K562 (cell line): Measurements from ENCODE around the gene ANKFN1. TPM values are rescaled to one million over a fixed set of nuclear protein-coding genes. Genes with fewer than 3 reads are reported as not detected.

Experiments
- ATAC-seq: fragments of 200-7000 bp; cut with Tn5 transposase; 3 replicates; pipeline ENCODE4 v1.9.1; 2020; ENCODE audit warnings: moderate library complexity
- BruUV-seq: library from RNA; stranded (reverse); fragments of 400-500 nt; replicated peaks from 2 replicates; lab custom pipeline; 2021; lab: Mats Ljungman, UMichigan
- CTCF ChIA-PET: fragments of 300-600 bp; formaldehyde crosslinking; extraction: SDS; loops from one replicate; lab custom pipeline; 2021; ENCODE audit warnings: low intra/inter-chr PET ratio; lab: Yijun Ruan, JAX
- POLR2A ChIA-PET: fragments of 300-600, 350-650 bp; sonication (Branson Sonifier 250); formaldehyde crosslinking; extraction: SDS; loops from one replicate; lab custom pipeline; 2021; ENCODE audit warnings: antibody characterized with exemption, inconsistent platforms; lab: Yijun Ruan, JAX
- DNase-seq, 4 experiments: peaks; one replicate each; pipeline versions ENCODE4 v3.0.0 to v3.0.0-alpha.2; 2011 to 2018; ENCODE audit warnings: low spot score in 3 of 4, mixed read lengths in 3 of 4; ENCODE audit errors: extremely low read depth in 1 of 4
- FAIRE-seq: peaks from 2 replicates; lab custom pipeline; 2011; peaks lifted over from hg19 to GRCh38; lab: Jason Lieb, UNC
- H2AFZ ChIP-seq: 2 replicates; pipeline ENCODE4 v1.6.0; 2011; ENCODE audit warnings: low read depth, low read length, control low read depth, inconsistent platforms
- H3K27ac ChIP-seq: fragments of 200-600 bp; 3 replicates; pipeline ENCODE4 v1.8.0; 2011; ENCODE audit warnings: low read depth, mild to moderate bottlenecking, control low read depth, inconsistent platforms, low read length, moderate library complexity, mixed read lengths; ENCODE audit errors: extremely low read depth
- H3K27me3 ChIP-seq, 2 experiments: fragments of 300-600 bp in 1 of 2; 2 replicates in 1 of 2; 3 replicates in 1 of 2; pipeline versions ENCODE4 v1.6.0 to v1.8.0; 2011; ENCODE audit warnings: inconsistent platforms in 2 of 2, low read length in 2 of 2, mild to moderate bottlenecking in 1 of 2, mixed read lengths in 1 of 2, moderate library complexity in 1 of 2; ENCODE audit not compliant: control insufficient read depth in 2 of 2, insufficient read depth in 2 of 2
- H3K36me3 ChIP-seq: fragments of 300-600 bp; 3 replicates; pipeline ENCODE4 v1.8.0; 2011; ENCODE audit warnings: mild to moderate bottlenecking, low read length, inconsistent platforms; ENCODE audit not compliant: control insufficient read depth, insufficient read depth
- H3K4me1 ChIP-seq, 2 experiments: fragments of 200-600 bp in 1 of 2; replicated peaks in 1 of 2; 2 replicates in 1 of 2; 3 replicates in 1 of 2; pipeline versions ENCODE4 v1.5.1 to v1.8.0; 2011; ENCODE audit warnings: inconsistent platforms in 2 of 2, low read length in 2 of 2, mild to moderate bottlenecking in 1 of 2, mixed read lengths in 1 of 2, moderate library complexity in 1 of 2; ENCODE audit not compliant: control insufficient read depth in 2 of 2, insufficient read depth in 2 of 2
- H3K4me2 ChIP-seq: 2 replicates; pipeline ENCODE4 v1.6.1; 2011; ENCODE audit warnings: low read length, control low read depth, inconsistent platforms, mixed read lengths; ENCODE audit not compliant: insufficient read depth
- H3K4me3 ChIP-seq: fragments of 200-600 bp; sonication (generic), shearing (Covaris generic); 2 replicates; pipeline ENCODE4 v1.5.1; 2016; ENCODE audit warnings: control low read depth, inconsistent platforms
- H3K79me2 ChIP-seq: fragments of 200-600 bp; 3 replicates; pipeline ENCODE4 v1.8.0; 2011; ENCODE audit warnings: low read length, inconsistent platforms; ENCODE audit not compliant: control insufficient read depth, insufficient read depth
- H3K9ac ChIP-seq, 2 experiments: 2 replicates each; pipeline versions ENCODE4 v1.6.0 to v1.6.1; 2011; ENCODE audit warnings: low read depth in 2 of 2, low read length in 2 of 2, control low read depth in 1 of 2, inconsistent platforms in 1 of 2, mild to moderate bottlenecking in 1 of 2, mixed read lengths in 1 of 2; ENCODE audit not compliant: insufficient read depth in 1 of 2
- H3K9me1 ChIP-seq: one replicate; pipeline ENCODE4 v1.6.0; 2011; ENCODE audit warnings: inconsistent platforms, mild to moderate bottlenecking, low read length, moderate library complexity; ENCODE audit not compliant: control insufficient read depth, insufficient read depth
- H3K9me3 ChIP-seq: replicated peaks from 2 replicates; pipeline ENCODE4 v1.5.1; 2011; ENCODE audit warnings: low read depth, low read length, inconsistent platforms; ENCODE audit not compliant: control insufficient read depth, insufficient read depth
- H4K20me1 ChIP-seq: replicated peaks from 2 replicates; pipeline ENCODE4 v1.6.1; 2011; ENCODE audit warnings: low read length, inconsistent platforms, mixed read lengths; ENCODE audit not compliant: control insufficient read depth, insufficient read depth
- CBFA2T3 ChIP-seq: fragments of 450-650 bp; IDR thresholded peaks from 2 replicates; pipeline ENCODE4 v1.6.1; 2017
- DMBX1 ChIP-seq: fragments of 250-450 bp; sonication (Bioruptor Pico); IDR thresholded peaks from 2 replicates; pipeline ENCODE4 v1.8.0; 2022; ENCODE audit warnings: inconsistent platforms, mild to moderate bottlenecking, moderate library complexity, borderline replicate concordance
- E2F3 ChIP-seq: fragments of 250-450 bp; sonication (Bioruptor Pico); IDR thresholded peaks from 2 replicates; pipeline ENCODE4 v1.4.0; 2020; ENCODE audit warnings: mild to moderate bottlenecking
- FOXP4 ChIP-seq: sonication (generic); formaldehyde crosslinking; IDR thresholded peaks from 2 replicates; pipeline ENCODE4 v1.8.0; 2022; ENCODE audit warnings: mild to moderate bottlenecking, missing genetic modification reagents, borderline replicate concordance
- HNRNPLL ChIP-seq: fragments of 200-400 bp; formaldehyde crosslinking; IDR thresholded peaks from 2 replicates; pipeline ENCODE4 v1.6.1; 2017; ENCODE audit warnings: low read length, low read depth, mild to moderate bottlenecking; ENCODE audit not compliant: poor library complexity, severe bottlenecking
- MEIS2 ChIP-seq: fragments of 450-650 bp; IDR thresholded peaks from 2 replicates; pipeline ENCODE4 v1.6.1; 2014; ENCODE audit warnings: mild to moderate bottlenecking; ENCODE audit not compliant: partially characterized antibody
- NFIX ChIP-seq: fragments of 250-450 bp; sonication (Bioruptor Pico); IDR thresholded peaks from 2 replicates; pipeline ENCODE4 v1.4.0; 2020; ENCODE audit warnings: low read depth, mild to moderate bottlenecking, moderate library complexity
- NFRKB ChIP-seq: fragments of 450-650 bp; IDR thresholded peaks from 2 replicates; pipeline ENCODE4 v1.6.1; 2016; ENCODE audit warnings: low read depth
- NONO ChIP-seq, 2 experiments: fragments of 200-400 bp in 1 of 2; fragments of 450-650 bp in 1 of 2; formaldehyde crosslinking in 1 of 2; IDR thresholded peaks; 2 replicates each; pipeline ENCODE4 v1.6.1; 2017; ENCODE audit warnings: low read depth in 2 of 2, mild to moderate bottlenecking in 2 of 2, moderate library complexity in 2 of 2, low read length in 1 of 2
- RCOR1 ChIP-seq, 2 experiments: IDR thresholded peaks; 2 replicates each; pipeline ENCODE4 v1.6.1; 2012; ENCODE audit warnings: low read depth in 2 of 2, low read length in 2 of 2, borderline replicate concordance in 1 of 2, improper control_type of control experiment in 1 of 2
- SIN3B ChIP-seq: fragments of 450-650 bp; IDR thresholded peaks from 2 replicates; pipeline ENCODE4 v1.6.1; 2017; ENCODE audit warnings: low read depth, mild to moderate bottlenecking, moderate library complexity
- SNIP1 ChIP-seq: fragments of 450-650 bp; IDR thresholded peaks from 2 replicates; pipeline ENCODE4 v1.7.1; 2017; ENCODE audit warnings: low read depth, mild to moderate bottlenecking
- STAT5B ChIP-seq: fragments of 250-450 bp; sonication (Bioruptor Pico); IDR thresholded peaks from 2 replicates; pipeline ENCODE4 v1.8.0; 2021; ENCODE audit warnings: mild to moderate bottlenecking, inconsistent platforms
- TBP ChIP-seq: optimal IDR thresholded peaks from 2 replicates; pipeline ENCODE3; 2011; ENCODE audit warnings: low read depth, low read length, improper control_type of control experiment
- ZNF121 ChIP-seq: sonication (generic); formaldehyde crosslinking; conservative IDR thresholded peaks from 2 replicates; pipeline ENCODE4 v1.8.0; 2022; ENCODE audit warnings: missing genetic modification reagents
- WGBS: fragments of 100-300 bp; shearing (Covaris generic); methylation state at CpG from one replicate; pipeline ENCODE4 v1.1.6; 2016; ENCODE audit warnings: low coverage, mixed read lengths; ENCODE audit not compliant: insufficient coverage; ENCODE audit errors: missing lambda C conversion rate; 5-methylcytosine and 5-hydroxymethylcytosine counted together
- in situ Hi-C: fragments of 300-500 bp; cut with MboI; formaldehyde crosslinking; loops from 4 replicates; pipeline ENCODE4 v1.15.0; 2018; ENCODE audit warnings: inconsistent platforms, mixed read lengths
- intact Hi-C: fragments of 100-400 bp; cut with micrococcal nuclease; formaldehyde crosslinking; loops from 2 replicates; pipeline ENCODE4 v1.14.2; 2022
- polyA plus RNA-seq, 8 experiments: library from polyadenylated mRNA; depleted of rRNA in 4 of 8; stranded (reverse) in 5 of 8; unstranded in 3 of 8; fragments of >200 nt; fragmentation: Nextera tagmentation in 2 of 8; fragmentation: Illumina TruSeq in 1 of 8; extraction: Ambion mirVana in 2 of 8; extraction: Trizol in 1 of 8; gene quantifications; 2 replicates each; pipeline versions ENCODE4 v1.2.1 to v1.2.3, GENCODE V29; 2011 to 2014; ENCODE audit warnings: inconsistent platforms in 1 of 8, missing spikeins in 1 of 8
- total RNA-seq, 7 experiments: library from RNA; depleted of rRNA in 6 of 7; stranded (reverse); fragments of >200 nt in 6 of 7; fragmentation: Illumina TruSeq in 2 of 7; extraction: Trizol in 2 of 7; gene quantifications; 2 replicates each; pipeline versions ENCODE4 v1.2.1 to v1.2.3, GENCODE V29; 2011 to 2021; ENCODE audit warnings: low replicate concordance in 1 of 7

Gene ANKFN1
- total and polyA plus RNA-seq, 9 of the 15 experiments (the other 6 are each of a cell fraction or from before 2014, with no cell fraction given): 0.04 to 0.39 (median 0.15) TPM; not detected in 1

DNA sequence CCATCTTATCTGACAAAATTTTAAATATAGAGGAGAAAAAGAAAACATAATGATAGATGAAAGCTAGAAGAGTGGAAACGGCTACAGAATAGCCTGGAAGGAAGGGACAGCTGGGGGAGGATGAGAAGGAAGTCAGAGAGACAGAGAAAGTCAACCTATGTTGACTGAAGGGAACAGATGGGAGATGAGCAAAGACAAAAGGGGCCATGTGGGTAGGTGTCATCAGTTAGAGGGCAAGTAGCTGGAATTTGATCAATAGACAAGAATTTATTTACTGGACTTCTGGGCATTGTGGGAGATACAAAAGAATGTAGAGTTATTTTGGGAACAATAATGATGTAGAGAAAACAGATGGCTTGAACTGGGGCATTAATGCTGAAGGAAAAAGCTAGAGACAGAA is 194.4 kb downstream of the ANKFN1 start:
- H3K4me2 ChIP-seq: no peak overlapping the region
- DNase-seq: no peak
- H2AFZ ChIP-seq: no peak overlapping the region
- 0% methylated on average over 1 of the region's 1 CpG for WGBS
- BruUV-seq: no TSS peak
- CTCF ChIA-PET: no interaction called here
- POLR2A ChIA-PET: interaction anchor here (0.6 kb wide), 1 partner anchor 288 kb away, joined by 5 read pairs; no protein-coding TSS in a partner anchor
- no peaks in the 10 kb centered on the region for H4K20me1 ChIP-seq
- H3K4me3 ChIP-seq: no peak overlapping the region
- no peaks in the 10 kb centered on the region for H3K4me1 ChIP-seq
- FAIRE-seq: no peak
- TF ChIP-seq E2F3 (CRISPR knock-in tag) (no peak), ZNF121 (CRISPR knock-in tag) (no peak), NONO (IDR thresholded peaks at IDR 0.05; ENCODE audit: low read depth in 2 of 2, low read length in 1 of 2) (no peak), TBP (no peak), HNRNPLL (no peak), SNIP1 (no peak), NFIX (no peak), MEIS2 (no peak), NFRKB (no peak), SIN3B (no peak), STAT5B (CRISPR knock-in tag) (no peak), FOXP4 (CRISPR knock-in tag) (no peak), RCOR1 (IDR thresholded peaks at IDR 0.05; ENCODE audit: borderline replicate concordance in 1 of 2, low read depth in 2 of 2, low read length in 2 of 2) (no peak), DMBX1 (CRISPR knock-in tag) (no peak), CBFA2T3 (no peak)
- TF ChIP-seq, all 486 proteins: peak for 0
- no peaks in the 10 kb centered on the region for H3K9me1 ChIP-seq
- no peak overlapping the region for H3K27ac ChIP-seq
- in situ Hi-C loops (no loop called here), intact Hi-C loops (no loop called here)
- H3K9ac ChIP-seq: no peak overlapping the region
- ATAC-seq: no peak
- no peaks in the 10 kb centered on the region for H3K36me3 ChIP-seq
- H3K79me2 ChIP-seq: no peaks in the 10 kb centered on the region
- H3K27me3 ChIP-seq: no peaks in the 10 kb centered on the region
- no peaks in the 10 kb centered on the region for H3K9me3 ChIP-seq
